ENCODE data around the gene KASH5. TPM values are rescaled to one million over a fixed set of nuclear protein-coding genes. Genes with fewer than 3 reads are reported as not detected.
A peak's percentile ranks its signal among the peaks of the same experiment; 100 is the strongest.

The KASH5 gene
- polyA plus RNA-seq, 4 donors: not detected

DNA sequence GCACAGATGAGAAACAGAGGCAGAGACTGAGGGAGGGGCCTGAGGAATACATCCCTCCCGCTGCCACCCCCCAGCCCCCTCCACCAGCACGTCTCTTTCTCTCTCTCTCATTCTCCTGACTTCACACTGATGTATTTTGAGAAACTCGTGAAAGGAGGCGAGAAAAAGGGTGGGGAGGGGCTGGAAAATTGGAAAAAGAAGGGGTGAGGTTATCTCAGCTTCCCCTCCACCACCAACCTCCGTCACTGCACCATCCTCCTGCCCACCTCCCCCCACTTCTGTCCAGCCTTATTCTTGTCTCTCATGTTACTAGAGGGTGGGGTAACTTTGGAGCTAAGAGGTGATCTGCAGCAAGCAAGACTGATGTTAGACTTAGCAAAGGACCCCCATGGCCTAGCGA lies 51.8 kb downstream of the KASH5 start:
- Histone ChIP-seq H3K27ac (ENCODE audit: low read depth in 1 of 3, low read length in 2 of 3) (no peak overlapping the region), H3K4me1 (ENCODE audit: control insufficient read depth in 3 of 3, insufficient read depth in 2 of 3, low read depth in 1 of 3, low read length in 2 of 3) (no peaks in the 10 kb centered on the region), H3K27me3 (ENCODE audit: control insufficient read depth in 3 of 3, insufficient read depth in 3 of 3, low read length in 3 of 3) (peaks cover 3 to 83% (median 46%) of the 10 kb centered on the region in 3 donors), H3K9me3 (ENCODE audit: control insufficient read depth in 2 of 2, insufficient read depth in 1 of 2, low read depth in 1 of 2, low read length in 1 of 2) (no peaks in the 10 kb centered on the region), H3K36me3 (ENCODE audit: control insufficient read depth in 3 of 3, insufficient read depth in 2 of 3, low read depth in 1 of 3, low read length in 3 of 3) (no peaks in the 10 kb centered on the region), H3K4me3 (ENCODE audit: low read depth in 1 of 3, low read length in 3 of 3) (no peak overlapping the region)
- WGBS, 3 donors: 31 to 51% (median 38%) methylated on average over 6 of the region's 6 CpGs
- DNase-seq (no peak), FAIRE-seq (no peak)

DNA sequence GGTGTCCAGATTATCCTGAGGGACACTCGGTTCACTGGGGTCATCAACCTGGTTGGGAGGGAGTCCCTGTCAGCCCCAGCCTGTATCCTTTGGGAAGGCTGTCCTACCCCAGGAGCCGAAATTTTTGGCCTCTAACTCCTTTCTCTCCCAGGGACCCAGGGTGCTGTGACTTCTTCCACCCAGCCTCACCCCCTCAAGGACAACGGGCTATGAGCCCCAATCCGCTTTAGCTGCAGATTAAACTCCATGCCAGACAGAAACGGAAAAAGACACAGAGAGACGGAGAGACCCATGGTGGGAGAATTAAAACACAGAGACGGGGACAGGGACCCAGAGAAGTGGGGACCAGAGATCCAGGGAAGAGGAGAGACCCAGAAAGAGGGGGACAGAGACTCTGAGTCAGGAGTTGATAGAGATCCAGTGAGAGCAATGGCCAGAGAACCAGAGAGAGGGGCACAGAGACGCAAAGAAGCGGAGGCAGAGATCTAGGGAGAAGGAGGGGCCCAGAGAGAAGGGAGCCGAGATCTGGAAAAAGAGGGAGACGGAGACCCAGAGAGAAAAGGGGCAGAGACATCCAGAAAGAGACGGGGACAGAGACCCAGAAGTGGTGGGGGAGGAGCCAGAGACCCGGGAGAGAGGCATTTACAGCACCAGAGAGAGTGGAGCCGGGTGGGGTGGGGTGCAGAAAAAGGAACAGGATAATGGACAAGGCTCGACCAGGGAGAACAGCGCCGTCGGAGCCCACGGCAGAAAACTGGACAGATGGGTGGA lies 52.6 kb downstream of the KASH5 start:
- 26 to 29% (median 29%) methylated on average over 19 of the region's 19 CpGs for WGBS, 3 donors
- no peaks in the 10 kb centered on the region for H3K36me3 ChIP-seq (ENCODE audit: control insufficient read depth in 3 of 3, insufficient read depth in 2 of 3, low read depth in 1 of 3, low read length in 3 of 3)
- DNase-seq: no peak
- no peaks in the 10 kb centered on the region for H3K4me1 ChIP-seq (ENCODE audit: control insufficient read depth in 3 of 3, insufficient read depth in 2 of 3, low read depth in 1 of 3, low read length in 2 of 3)
- H3K27ac ChIP-seq (ENCODE audit: low read depth in 1 of 3, low read length in 2 of 3): no peak overlapping the region
- FAIRE-seq: no peak
- no peak overlapping the region for H3K4me3 ChIP-seq (ENCODE audit: low read depth in 1 of 3, low read length in 3 of 3)
- no peaks in the 10 kb centered on the region for H3K9me3 ChIP-seq (ENCODE audit: control insufficient read depth in 2 of 2, insufficient read depth in 1 of 2, low read depth in 1 of 2, low read length in 1 of 2)
- H3K27me3 ChIP-seq (ENCODE audit: control insufficient read depth in 3 of 3, insufficient read depth in 3 of 3, low read length in 3 of 3): peaks cover 3 to 75% (median 38%) of the 10 kb centered on the region in 3 donors

DNA sequence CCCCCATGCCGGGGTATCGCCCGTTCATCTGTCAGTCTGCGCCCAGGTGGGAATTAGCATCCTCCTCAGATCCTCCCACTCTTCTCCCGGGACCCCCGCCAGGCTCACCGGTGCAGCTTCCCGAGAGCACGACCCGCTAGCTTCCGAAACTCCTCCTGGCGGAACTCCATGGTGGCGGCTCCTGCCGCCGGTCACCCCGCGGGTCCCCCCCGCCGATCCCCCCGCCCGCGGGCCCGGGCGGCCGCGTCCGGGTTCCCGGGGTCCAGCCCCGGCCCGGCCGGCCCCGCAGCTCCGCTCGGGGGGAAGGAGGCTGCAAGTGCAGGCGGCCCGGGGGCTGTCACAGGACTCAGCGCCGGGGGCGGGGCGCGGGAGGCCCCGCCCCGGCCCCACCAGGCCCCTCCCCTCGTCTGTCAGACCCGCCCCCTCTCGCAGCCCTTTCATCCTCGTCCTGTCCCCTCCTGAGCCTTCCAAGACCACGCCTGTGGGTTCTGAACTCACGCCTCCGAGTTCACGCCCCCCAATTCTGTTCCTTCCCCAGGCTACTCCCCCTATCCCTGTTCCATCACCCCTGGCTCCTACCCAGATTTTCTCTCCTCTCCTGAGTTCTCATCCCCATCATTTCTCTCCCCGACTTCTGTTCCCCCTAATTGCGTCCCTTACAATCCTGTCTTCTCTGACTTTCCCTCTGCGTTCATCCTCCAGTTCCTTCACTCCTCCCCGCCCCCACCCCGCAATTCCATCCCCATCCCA lies 53.3 kb downstream of the KASH5 start, which contains the start of gene SLC17A7:
Gene SLC17A7, minus strand, starts transcription at position 318 of the 750 bp plus-strand sequence. Its CDS starts 148 bp downstream, at position 170.
- H3K9me3 ChIP-seq (ENCODE audit: control insufficient read depth in 2 of 2, insufficient read depth in 1 of 2, low read depth in 1 of 2, low read length in 1 of 2): no peaks in the 10 kb centered on the region
- H3K27me3 ChIP-seq (ENCODE audit: control insufficient read depth in 3 of 3, insufficient read depth in 3 of 3, low read length in 3 of 3): peaks cover 3 to 68% (median 33%) of the 10 kb centered on the region in 3 donors
- no peaks in the 10 kb centered on the region for H3K4me1 ChIP-seq (ENCODE audit: control insufficient read depth in 3 of 3, insufficient read depth in 2 of 3, low read depth in 1 of 3, low read length in 2 of 3)
- peaks cover 0 to 5% (median 0%) of the 10 kb centered on the region in 3 donors for H3K36me3 ChIP-seq (ENCODE audit: control insufficient read depth in 3 of 3, insufficient read depth in 2 of 3, low read depth in 1 of 3, low read length in 3 of 3)
- 4 to 9% (median 7%) methylated on average over 27 to 56 of the region's 56 CpGs for WGBS, 3 donors
- H3K27ac ChIP-seq (ENCODE audit: low read depth in 1 of 3, low read length in 2 of 3): no peak within 1 kb of the TSS
- no peak for FAIRE-seq
- peak within 1 kb of the TSS in 1 of 3 donors; percentile 31 for H3K4me3 ChIP-seq (ENCODE audit: low read depth in 1 of 3, low read length in 3 of 3)
- no peak for DNase-seq

DNA sequence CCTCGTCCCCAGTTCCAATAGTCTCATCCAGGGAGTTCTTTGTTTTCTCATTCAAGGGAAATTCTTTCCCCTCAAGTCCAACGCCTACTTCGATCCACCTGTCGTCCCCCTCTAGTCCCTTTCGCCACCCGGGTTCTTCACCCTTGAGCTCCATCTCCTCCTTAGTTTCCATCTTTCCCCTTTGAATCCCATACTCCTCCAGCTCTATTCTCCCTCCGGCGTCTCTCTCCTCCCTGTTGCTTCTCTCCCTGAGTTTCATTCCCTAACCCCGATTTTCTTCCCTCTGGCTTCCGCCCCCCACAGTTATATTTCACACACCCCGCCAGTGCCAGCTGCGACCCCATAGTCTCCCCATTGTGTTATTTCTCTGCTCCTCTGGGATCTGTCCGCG lies 53.9 kb downstream of the KASH5 start:
- FAIRE-seq (no peak), DNase-seq (no peak)
- H3K4me1 ChIP-seq (ENCODE audit: control insufficient read depth in 3 of 3, insufficient read depth in 2 of 3, low read depth in 1 of 3, low read length in 2 of 3): no peaks in the 10 kb centered on the region
- peaks cover 3 to 62% (median 27%) of the 10 kb centered on the region in 3 donors for H3K27me3 ChIP-seq (ENCODE audit: control insufficient read depth in 3 of 3, insufficient read depth in 3 of 3, low read length in 3 of 3)
- no peak overlapping the region for H3K27ac ChIP-seq (ENCODE audit: low read depth in 1 of 3, low read length in 2 of 3)
- peaks cover 0 to 11% (median 4%) of the 10 kb centered on the region in 3 donors for H3K36me3 ChIP-seq (ENCODE audit: control insufficient read depth in 3 of 3, insufficient read depth in 2 of 3, low read depth in 1 of 3, low read length in 3 of 3)
- no peak overlapping the region for H3K4me3 ChIP-seq (ENCODE audit: low read depth in 1 of 3, low read length in 3 of 3)
- WGBS, 3 donors: 20 to 26% (median 22%) methylated on average over 14 of the region's 14 CpGs
- H3K9me3 ChIP-seq (ENCODE audit: control insufficient read depth in 2 of 2, insufficient read depth in 1 of 2, low read depth in 1 of 2, low read length in 1 of 2): no peaks in the 10 kb centered on the region

DNA sequence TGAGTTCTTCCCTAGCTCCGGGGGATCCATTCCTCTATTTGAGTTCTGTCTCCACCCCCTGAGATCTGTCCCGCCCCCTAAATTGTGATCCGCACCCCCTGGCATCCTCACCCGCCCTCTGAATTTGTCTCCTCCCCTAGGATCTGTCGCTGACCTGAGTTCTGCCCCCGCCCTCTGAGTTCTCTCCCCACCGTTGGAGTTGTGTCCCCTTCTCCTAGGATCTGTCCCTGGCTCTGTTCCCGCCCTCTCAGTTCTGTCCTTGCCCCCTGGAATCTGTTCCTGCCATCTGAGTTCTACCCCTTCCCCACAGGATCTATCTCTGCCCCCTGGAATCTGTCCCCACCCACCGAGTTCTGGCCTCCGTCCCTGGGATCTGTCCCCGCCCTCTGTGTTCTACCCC lies 54.3 kb downstream of the KASH5 start:
- peaks cover 3 to 58% (median 25%) of the 10 kb centered on the region in 3 donors for H3K27me3 ChIP-seq (ENCODE audit: control insufficient read depth in 3 of 3, insufficient read depth in 3 of 3, low read length in 3 of 3)

DNA sequence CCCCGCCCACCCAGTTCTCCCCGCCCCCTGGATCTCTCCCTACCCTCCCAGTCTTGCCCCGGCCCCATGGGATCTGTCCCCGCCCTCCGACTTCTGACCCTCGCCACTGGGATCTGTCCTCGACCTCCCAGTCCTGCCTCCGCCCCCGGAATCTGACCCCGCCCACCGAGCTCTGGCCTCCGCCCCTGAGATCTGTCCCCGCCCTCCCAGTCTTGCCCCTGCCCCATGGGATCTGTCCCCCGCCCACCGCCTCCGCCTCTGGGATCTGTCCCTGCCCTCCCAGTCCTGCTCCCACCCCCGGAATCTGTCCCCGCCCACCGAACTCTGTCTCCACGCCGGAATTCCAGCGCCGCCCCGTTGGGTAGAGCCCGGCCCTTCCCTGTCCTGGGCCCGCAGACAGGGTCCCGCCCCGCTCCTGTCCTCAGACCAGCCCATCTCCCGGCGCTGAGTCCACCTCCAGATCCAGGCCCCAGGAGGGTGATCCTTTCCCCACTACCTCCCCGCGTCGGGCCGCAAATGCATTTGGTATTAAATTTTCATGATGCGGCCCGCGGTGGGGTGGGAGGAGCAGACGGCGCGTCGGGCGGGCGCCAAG lies 54.8 kb downstream of the KASH5 start:
- Histone ChIP-seq H3K4me1 (ENCODE audit: control insufficient read depth in 3 of 3, insufficient read depth in 2 of 3, low read depth in 1 of 3, low read length in 2 of 3) (no peaks in the 10 kb centered on the region), H3K27ac (ENCODE audit: low read depth in 1 of 3, low read length in 2 of 3) (peak overlapping the region; percentile 18 to 70 (median 65)), H3K9me3 (ENCODE audit: control insufficient read depth in 2 of 2, insufficient read depth in 1 of 2, low read depth in 1 of 2, low read length in 1 of 2) (no peaks in the 10 kb centered on the region), H3K4me3 (ENCODE audit: low read depth in 1 of 3, low read length in 3 of 3) (peak overlapping the region; percentile 33 to 71 (median 68)), H3K27me3 (ENCODE audit: control insufficient read depth in 3 of 3, insufficient read depth in 3 of 3, low read length in 3 of 3) (peaks cover 3 to 53% (median 23%) of the 10 kb centered on the region in 3 donors), H3K36me3 (ENCODE audit: control insufficient read depth in 3 of 3, insufficient read depth in 2 of 3, low read depth in 1 of 3, low read length in 3 of 3) (peaks cover 0 to 20% (median 4%) of the 10 kb centered on the region in 3 donors)
- WGBS, 3 donors: 1 to 2% (median 1%) methylated on average over 41 to 43 of the region's 43 CpGs
- no peak for FAIRE-seq
- peak; percentile 92 to 94 for DNase-seq

More for the DNA sequence above, 54.3 kb downstream of the KASH5 start:
- peak overlapping the region in 1 of 3 donors; percentile 8 for H3K4me3 ChIP-seq (ENCODE audit: low read depth in 1 of 3, low read length in 3 of 3)
- H3K9me3 ChIP-seq (ENCODE audit: control insufficient read depth in 2 of 2, insufficient read depth in 1 of 2, low read depth in 1 of 2, low read length in 1 of 2): no peaks in the 10 kb centered on the region
- no peak for DNase-seq
- FAIRE-seq: no peak
- H3K36me3 ChIP-seq (ENCODE audit: control insufficient read depth in 3 of 3, insufficient read depth in 2 of 3, low read depth in 1 of 3, low read length in 3 of 3): peaks cover 0 to 15% (median 4%) of the 10 kb centered on the region in 3 donors
- H3K4me1 ChIP-seq (ENCODE audit: control insufficient read depth in 3 of 3, insufficient read depth in 2 of 3, low read depth in 1 of 3, low read length in 2 of 3): no peaks in the 10 kb centered on the region
- WGBS, 3 donors: 4 to 7% (median 6%) methylated on average over 11 of the region's 11 CpGs
- H3K27ac ChIP-seq (ENCODE audit: low read depth in 1 of 3, low read length in 2 of 3): no peak overlapping the region

DNA sequence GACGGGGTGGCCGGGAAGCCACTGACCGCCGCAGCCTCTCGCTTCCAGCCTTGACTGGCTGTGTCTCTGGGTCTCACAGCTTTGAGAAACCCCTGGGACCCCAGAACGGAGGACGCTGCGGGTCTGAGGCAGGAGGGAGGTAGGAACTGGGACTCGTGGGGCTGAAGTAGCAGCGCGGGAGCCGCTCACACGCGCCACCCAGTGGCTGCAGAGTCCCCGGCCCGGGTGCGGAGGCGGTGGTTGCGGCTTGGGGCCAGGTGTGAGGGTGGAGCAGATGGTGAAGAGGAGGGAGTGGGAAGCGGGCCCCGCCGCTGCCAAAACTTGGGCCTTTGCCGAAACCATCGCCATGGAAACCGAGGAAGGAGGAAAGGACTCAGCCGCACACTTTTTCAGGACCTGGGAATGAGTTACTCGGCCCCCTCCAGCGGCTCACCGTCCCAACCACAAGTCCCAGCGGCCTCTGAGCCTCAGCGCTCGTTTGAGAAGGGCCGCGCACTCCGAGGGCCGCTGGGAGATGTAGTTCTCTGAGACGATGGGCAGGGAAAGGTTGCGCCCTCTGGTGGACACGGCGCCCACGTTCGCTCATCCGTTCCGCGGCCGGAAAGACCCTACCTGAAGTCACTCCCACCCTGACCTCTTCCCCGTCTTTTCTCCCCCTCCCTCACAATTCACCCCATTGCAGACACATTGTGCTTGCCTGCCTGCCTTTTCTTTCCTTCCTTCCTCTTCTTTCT lies 55.5 kb downstream of the KASH5 start:
- H3K36me3 ChIP-seq (ENCODE audit: control insufficient read depth in 3 of 3, insufficient read depth in 2 of 3, low read depth in 1 of 3, low read length in 3 of 3): peaks cover 0 to 27% (median 4%) of the 10 kb centered on the region in 3 donors
- FAIRE-seq: no peak

More for the DNA sequence above, 55.5 kb downstream of the KASH5 start:
- peak overlapping the region; percentile 33 to 71 (median 68) for H3K4me3 ChIP-seq (ENCODE audit: low read depth in 1 of 3, low read length in 3 of 3)
- 0 to 1% (median 1%) methylated on average over 36 to 47 of the region's 47 CpGs for WGBS, 3 donors
- H3K4me1 ChIP-seq (ENCODE audit: control insufficient read depth in 3 of 3, insufficient read depth in 2 of 3, low read depth in 1 of 3, low read length in 2 of 3): no peaks in the 10 kb centered on the region
- H3K9me3 ChIP-seq (ENCODE audit: control insufficient read depth in 2 of 2, insufficient read depth in 1 of 2, low read depth in 1 of 2, low read length in 1 of 2): no peaks in the 10 kb centered on the region
- H3K27ac ChIP-seq (ENCODE audit: low read depth in 1 of 3, low read length in 2 of 3): peak overlapping the region; percentile 18 to 70 (median 65)
- DNase-seq: peak; percentile 94 to 97
- peaks cover 3 to 46% (median 16%) of the 10 kb centered on the region in 3 donors for H3K27me3 ChIP-seq (ENCODE audit: control insufficient read depth in 3 of 3, insufficient read depth in 3 of 3, low read length in 3 of 3)
